HUES6 (cell line): ENCODE measurements around the gene VAV2.

Experiments used
- H3K27ac ChIP-seq: 2 replicates; pipeline ENCODE4 v1.7.0; 2013; ENCODE audit warnings: low read depth, mild to moderate bottlenecking, low read length, inconsistent platforms
- H3K27me3 ChIP-seq: 2 replicates; pipeline ENCODE4 v1.6.1; 2013; ENCODE audit warnings: low read length; ENCODE audit not compliant: control insufficient read depth, insufficient read depth
- H3K36me3 ChIP-seq: 2 replicates; pipeline ENCODE4 v1.6.1; 2013; ENCODE audit warnings: low read length; ENCODE audit not compliant: control insufficient read depth, insufficient read depth
- H3K4me1 ChIP-seq: 2 replicates; pipeline ENCODE4 v1.6.1; 2013; ENCODE audit warnings: low read length; ENCODE audit not compliant: control insufficient read depth, insufficient read depth
- H3K4me3 ChIP-seq: 2 replicates; pipeline ENCODE4 v1.5.1; 2013; ENCODE audit warnings: low read depth, low read length
- H3K9ac ChIP-seq: one replicate; pipeline ENCODE4 v1.6.1; 2013; ENCODE audit warnings: mild to moderate bottlenecking, low read length
- H3K9me3 ChIP-seq: 2 replicates; pipeline ENCODE4 v1.6.1; 2013; ENCODE audit warnings: low read depth, low read length; ENCODE audit not compliant: control insufficient read depth, insufficient read depth

The VAV2 gene

DNA sequence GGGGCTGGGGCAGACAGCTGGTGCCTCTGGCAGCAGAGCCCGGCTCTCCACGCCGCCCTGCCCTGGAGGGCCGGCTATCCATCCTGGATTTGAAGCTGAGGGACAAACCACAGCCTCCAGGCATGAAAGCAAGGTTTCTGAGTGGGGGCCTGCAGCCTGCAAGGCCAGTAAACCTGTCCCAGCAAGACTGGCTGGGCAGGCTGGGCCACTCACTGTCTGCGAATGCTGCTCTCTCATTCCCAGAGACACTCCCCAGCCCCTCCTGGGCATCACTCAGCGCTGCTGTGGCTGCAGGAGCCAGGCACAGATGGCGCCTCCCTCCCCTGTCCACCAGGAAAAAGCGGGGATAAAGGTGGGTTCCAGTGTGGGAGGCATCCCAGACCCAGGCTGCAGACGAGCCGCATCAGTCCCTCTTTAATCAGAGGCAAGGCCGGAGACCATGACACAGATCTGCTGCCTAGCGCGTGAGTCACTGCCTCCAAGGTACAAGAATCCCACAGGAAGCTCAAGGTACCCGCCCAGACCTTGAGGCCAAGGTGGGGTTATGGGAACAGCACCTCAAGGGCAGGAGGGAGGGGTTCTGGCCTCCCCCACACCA is 118.0 kb downstream of the VAV2 start:
- Histone ChIP-seq H3K4me3 (no peak overlapping the region), H3K9me3 (no peaks in the 10 kb centered on the region), H3K27me3 (no peaks in the 10 kb centered on the region), H3K9ac (peak overlapping the region; percentile 19), H3K27ac (no peak overlapping the region), H3K36me3 (no peaks in the 10 kb centered on the region), H3K4me1 (peaks cover 38% of the 10 kb centered on the region)

DNA sequence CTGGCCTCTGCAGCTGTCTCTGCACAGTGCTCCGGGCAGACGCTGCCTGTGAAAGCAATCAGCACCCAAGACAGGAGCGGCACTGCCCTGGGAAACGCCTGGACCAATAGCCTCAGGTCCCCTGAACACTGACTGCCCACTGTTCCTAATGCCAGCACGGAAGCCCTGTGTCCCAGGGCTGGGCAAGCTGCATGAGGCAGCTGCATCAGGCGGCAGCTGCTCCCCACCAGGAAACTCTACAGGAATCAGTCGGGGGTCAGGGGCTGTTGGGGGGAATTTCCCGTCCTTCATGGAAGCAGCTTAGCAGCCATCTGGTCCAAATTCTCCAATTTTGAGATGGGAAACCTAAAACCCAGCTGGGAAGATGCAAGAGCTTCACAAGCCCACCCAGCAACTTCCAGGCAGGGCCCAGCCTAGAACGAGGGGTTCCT is 118.6 kb downstream of the VAV2 start:
- H3K36me3 ChIP-seq: no peaks in the 10 kb centered on the region
- no peaks in the 10 kb centered on the region for H3K27me3 ChIP-seq
- H3K4me1 ChIP-seq: peaks cover 38% of the 10 kb centered on the region
- H3K9ac ChIP-seq: peak overlapping the region; percentile 19
- H3K9me3 ChIP-seq: no peaks in the 10 kb centered on the region
- no peak overlapping the region for H3K4me3 ChIP-seq
- no peak overlapping the region for H3K27ac ChIP-seq

DNA sequence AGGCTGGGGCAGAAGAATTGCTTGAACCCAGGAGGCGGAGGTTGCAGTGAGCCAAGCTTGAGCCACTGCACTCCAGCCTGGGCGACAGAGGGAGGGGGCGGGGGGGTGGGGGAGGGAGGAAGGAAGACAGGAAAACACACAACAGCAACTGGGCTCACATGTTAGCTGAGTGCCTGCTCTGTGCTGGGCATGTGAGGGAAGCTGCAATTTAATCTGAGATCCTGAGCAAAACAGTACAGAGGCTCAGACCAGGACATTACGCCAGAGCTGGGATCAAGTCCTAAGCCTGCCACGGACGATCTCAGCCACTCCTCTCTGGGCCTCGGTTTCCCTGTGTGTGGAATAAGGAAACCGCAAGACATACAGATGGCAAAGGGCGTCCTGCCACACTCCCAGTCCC is 119.1 kb downstream of the VAV2 start:
- H3K9ac ChIP-seq: no peak overlapping the region
- H3K27ac ChIP-seq: no peak overlapping the region
- no peaks in the 10 kb centered on the region for H3K36me3 ChIP-seq
- no peaks in the 10 kb centered on the region for H3K9me3 ChIP-seq
- H3K4me3 ChIP-seq: no peak overlapping the region
- H3K4me1 ChIP-seq: peaks cover 38% of the 10 kb centered on the region
- no peaks in the 10 kb centered on the region for H3K27me3 ChIP-seq

DNA sequence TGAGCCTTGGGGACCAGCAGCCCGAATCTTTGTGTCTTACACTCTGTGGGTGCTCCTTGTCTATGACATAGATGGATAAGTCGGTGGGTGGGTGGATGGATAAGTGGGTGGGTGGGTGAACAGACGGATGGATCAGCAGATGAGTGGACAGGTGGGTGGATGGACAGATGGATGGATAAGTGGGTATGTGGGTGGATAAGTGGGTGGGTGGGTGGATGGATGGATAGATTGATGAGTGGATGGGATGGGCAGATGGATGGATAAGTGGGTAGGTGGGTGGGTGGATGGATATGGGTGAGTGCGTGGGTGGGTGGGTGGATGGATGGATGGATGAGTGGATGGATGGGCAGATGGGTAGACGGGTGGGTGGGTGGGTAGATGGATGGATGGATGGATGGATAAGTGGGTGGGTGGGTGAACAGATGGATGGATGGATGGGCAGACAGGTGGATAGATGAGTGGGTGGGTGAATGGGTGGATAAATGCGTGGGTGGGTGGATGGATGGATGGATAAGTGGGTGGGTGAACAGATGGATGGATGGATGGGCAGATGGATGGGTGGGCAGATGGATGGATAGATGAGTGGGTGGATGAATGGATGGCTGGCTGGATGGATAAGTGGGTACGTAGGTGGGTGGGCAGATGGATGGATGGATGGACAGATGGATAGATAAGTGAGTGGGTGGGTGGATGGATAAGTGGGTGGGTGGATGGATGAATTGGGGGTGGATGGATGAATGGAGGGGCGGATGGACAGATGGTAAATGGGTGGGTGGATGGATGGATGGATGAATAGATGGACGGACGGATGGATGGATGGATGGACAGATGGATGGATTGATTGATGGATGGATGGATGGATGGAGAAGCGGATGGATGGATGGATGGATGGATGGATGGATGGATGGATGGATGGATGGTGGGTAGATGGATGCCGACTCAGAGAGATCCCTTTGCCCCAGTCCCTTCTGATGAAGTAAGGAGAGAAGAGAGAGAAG is 121.2 kb downstream of the VAV2 start:
- no peak overlapping the region for H3K27ac ChIP-seq
- no peak overlapping the region for H3K4me3 ChIP-seq
- H3K4me1 ChIP-seq: peaks cover 29% of the 10 kb centered on the region
- peaks cover 1% of the 10 kb centered on the region; the same call in 1 of the 2 replicates for H3K9me3 ChIP-seq
- no peak overlapping the region for H3K9ac ChIP-seq
- H3K36me3 ChIP-seq: no peaks in the 10 kb centered on the region
- H3K27me3 ChIP-seq: no peaks in the 10 kb centered on the region

DNA sequence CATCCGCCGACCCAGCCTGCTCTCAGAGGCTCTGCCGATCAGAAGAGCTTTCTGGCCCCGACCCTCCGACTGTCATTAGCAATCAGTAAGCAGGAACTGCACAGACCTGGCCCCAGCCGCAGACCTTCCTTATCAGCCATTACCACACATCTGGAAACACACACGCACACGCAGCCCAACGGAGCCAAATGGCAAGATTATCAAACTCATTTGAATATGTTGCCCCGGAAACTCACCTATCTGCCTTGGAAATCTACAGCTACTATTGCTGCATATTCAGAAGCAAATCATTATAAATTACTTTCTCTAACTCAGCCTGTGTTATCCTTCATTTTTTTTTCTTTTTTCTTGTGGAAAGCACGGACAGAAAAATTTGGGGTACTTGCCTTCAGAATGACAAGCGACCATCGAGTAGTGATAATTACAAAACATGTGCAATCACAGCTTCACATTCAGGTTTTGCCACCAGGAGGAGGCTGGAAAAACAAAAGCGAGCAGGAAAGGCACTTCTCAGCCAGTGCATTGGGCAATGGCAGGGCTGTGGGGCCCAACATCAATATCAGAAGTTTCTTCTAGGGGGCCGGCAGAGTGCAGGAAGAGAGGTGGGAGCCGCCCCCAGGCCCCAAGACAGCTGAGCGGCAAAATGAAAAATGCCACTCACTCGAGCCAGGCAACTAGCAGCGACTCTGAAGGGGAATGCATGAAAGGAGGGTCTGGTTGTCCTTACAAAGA is 122.3 kb downstream of the VAV2 start:
- H3K27ac ChIP-seq: no peak overlapping the region
- no peaks in the 10 kb centered on the region for H3K27me3 ChIP-seq
- no peak overlapping the region for H3K4me3 ChIP-seq
- peaks cover 19% of the 10 kb centered on the region; the same call in 1 of the 2 replicates for H3K4me1 ChIP-seq
- no peaks in the 10 kb centered on the region for H3K36me3 ChIP-seq
- peaks cover 7% of the 10 kb centered on the region; the same call in 1 of the 2 replicates for H3K9me3 ChIP-seq
- no peak overlapping the region for H3K9ac ChIP-seq

DNA sequence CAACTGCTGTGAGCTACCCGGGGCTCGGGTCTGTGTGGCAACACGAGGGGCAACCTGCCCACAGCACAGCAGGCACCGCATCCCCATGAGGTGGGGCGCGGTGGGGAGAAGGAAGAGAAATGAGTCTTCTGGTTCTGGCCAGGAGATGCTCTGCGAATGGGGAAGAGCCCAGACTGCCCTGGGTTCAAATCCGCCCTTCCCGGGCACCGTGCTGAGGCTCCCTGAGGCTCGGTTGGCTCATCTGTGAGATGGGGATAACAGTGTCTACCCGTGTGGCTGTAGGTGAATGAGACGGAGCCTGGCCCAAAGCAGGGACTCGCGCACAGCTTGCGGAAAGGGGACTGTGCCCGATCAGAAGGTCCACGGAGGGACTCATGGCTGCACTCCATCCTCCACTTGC is 123.9 kb downstream of the VAV2 start:
- no peaks in the 10 kb centered on the region for H3K36me3 ChIP-seq
- no peak overlapping the region for H3K27ac ChIP-seq
- peaks cover 19% of the 10 kb centered on the region for H3K4me1 ChIP-seq
- no peak overlapping the region for H3K9ac ChIP-seq
- H3K27me3 ChIP-seq: no peaks in the 10 kb centered on the region
- H3K4me3 ChIP-seq: no peak overlapping the region
- H3K9me3 ChIP-seq: peaks cover 7% of the 10 kb centered on the region; the same call in 1 of the 2 replicates

DNA sequence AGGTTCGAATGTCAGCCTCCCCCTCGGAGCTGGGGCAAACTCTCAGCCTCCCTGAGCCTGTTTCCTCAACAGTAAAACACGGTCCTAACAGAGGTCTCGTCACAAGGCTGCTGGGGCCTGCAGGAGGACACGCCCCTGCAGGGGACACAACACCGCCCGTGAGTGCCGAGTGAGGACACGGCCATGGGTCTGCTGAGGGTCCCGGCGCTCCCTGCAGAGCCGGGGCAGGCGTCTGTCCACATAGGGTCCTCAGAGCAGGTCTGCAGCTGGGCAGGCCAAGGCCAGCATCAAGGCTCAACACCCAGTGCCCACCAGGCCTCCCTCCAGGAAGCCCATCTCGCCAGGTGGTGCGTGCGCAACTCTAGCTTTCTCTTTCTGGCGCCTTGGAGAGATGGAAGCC is 125.2 kb downstream of the VAV2 start:
- no peak overlapping the region for H3K4me3 ChIP-seq
- H3K36me3 ChIP-seq: no peaks in the 10 kb centered on the region
- H3K9ac ChIP-seq: no peak overlapping the region
- no peaks in the 10 kb centered on the region for H3K27me3 ChIP-seq
- H3K9me3 ChIP-seq: peaks cover 7% of the 10 kb centered on the region; the same call in 1 of the 2 replicates
- H3K4me1 ChIP-seq: peaks cover 20% of the 10 kb centered on the region
- H3K27ac ChIP-seq: no peak overlapping the region

DNA sequence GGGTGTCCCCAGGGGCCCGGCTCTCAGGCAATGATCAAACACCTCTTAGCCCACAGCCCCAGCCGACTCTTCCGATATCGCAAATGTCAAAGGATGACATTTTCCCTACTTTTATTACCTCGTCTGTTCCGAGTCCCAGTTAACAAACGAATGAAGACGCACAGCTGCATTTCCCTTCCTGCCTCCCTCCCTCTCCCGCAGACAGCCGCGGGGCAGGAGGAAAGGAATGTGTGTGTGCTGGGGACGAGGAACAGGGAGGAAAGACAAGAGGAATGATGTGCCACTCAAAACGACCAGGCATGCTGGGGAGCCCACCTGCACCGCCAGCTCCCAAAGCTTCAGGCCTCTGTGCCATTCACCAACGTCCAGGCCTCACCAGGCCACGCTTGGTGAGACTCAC is 128.1 kb downstream of the VAV2 start:
- Histone ChIP-seq H3K4me1 (peaks cover 19% of the 10 kb centered on the region), H3K9ac (no peak overlapping the region), H3K4me3 (no peak overlapping the region), H3K36me3 (peaks cover 11% of the 10 kb centered on the region), H3K27ac (no peak overlapping the region), H3K27me3 (no peaks in the 10 kb centered on the region), H3K9me3 (peaks cover 7% of the 10 kb centered on the region; the same call in 1 of the 2 replicates)

DNA sequence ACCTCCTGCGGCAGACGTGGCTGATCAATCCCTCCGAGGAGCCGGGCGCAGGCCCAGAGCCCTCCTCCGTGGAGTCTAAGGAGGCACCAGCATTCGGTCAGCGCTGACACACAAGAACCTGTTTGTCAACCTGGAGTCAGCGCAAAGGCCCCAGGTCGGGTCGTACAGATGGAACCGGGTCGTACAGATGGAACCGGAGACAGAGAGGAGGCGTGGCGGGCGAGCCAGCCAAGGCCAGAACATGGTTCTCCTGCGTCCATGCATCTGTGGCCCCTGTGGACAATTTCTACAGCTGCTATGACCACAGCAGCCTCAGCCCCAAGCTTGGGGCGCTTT is 128.9 kb downstream of the VAV2 start:
- Histone ChIP-seq H3K4me3 (no peak overlapping the region), H3K27me3 (no peaks in the 10 kb centered on the region), H3K9me3 (peaks cover 7% of the 10 kb centered on the region; the same call in 1 of the 2 replicates), H3K36me3 (peaks cover 13% of the 10 kb centered on the region), H3K9ac (no peak overlapping the region), H3K27ac (no peak overlapping the region), H3K4me1 (peaks cover 19% of the 10 kb centered on the region)

DNA sequence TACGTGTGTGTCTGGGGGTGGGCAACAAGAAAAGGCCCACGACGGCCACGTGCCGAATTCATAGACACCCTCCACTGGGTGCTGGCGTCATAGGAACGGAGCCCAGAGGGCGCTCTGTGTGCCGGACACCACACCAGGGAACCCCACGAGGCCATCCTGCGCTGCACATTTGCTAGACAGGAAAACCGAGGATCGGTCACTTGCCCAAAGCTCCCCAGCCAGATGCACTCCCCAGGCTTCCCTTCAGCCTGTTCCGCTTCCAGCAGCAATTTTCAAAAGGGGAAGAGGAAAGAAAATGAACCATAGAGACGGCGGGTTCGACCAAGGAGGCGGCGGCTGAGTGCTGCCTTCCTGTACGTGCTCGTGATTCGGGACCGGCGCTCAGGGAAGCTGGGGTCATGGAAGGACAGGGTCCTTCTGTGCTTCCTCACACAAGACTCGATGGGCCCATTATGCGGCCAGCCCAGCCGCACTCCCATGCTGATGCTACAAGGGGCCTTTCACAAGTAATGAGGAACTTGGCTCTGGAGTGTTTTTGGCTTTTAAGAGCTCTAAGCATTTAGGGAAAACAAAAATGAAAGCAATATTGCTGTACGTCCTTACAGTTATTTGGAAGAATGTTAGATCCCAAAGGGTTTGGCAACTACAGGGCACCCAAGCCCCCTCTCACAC is 129.4 kb downstream of the VAV2 start:
- no peak overlapping the region for H3K4me3 ChIP-seq
- H3K9ac ChIP-seq: no peak overlapping the region
- H3K27me3 ChIP-seq: no peaks in the 10 kb centered on the region
- H3K36me3 ChIP-seq: peaks cover 17% of the 10 kb centered on the region
- H3K4me1 ChIP-seq: peaks cover 19% of the 10 kb centered on the region
- peaks cover 7% of the 10 kb centered on the region; the same call in 1 of the 2 replicates for H3K9me3 ChIP-seq
- H3K27ac ChIP-seq: no peak overlapping the region
